H1 (cell line): ENCODE data around the gene ZSCAN12. TPM values are rescaled to one million over a fixed set of nuclear protein-coding genes. Genes with fewer than 3 reads are reported as not detected.

Experiments
- CTCF ChIA-PET: fragments of 300-600 bp; sonication (Branson Sonifier 250); formaldehyde crosslinking; loops from one replicate; lab custom pipeline; 2021; ENCODE audit not compliant: partially characterized antibody; lab: Charles Lee
- POLR2A ChIA-PET: fragments of 300-600 bp; sonication (Branson Sonifier 250); formaldehyde crosslinking; loops from one replicate; lab custom pipeline; 2021; ENCODE audit warnings: inconsistent platforms; ENCODE audit not compliant: partially characterized antibody; lab: Charles Lee
- DNase-seq, 2 experiments: peaks; one replicate each; pipeline versions ENCODE4 v3.0.0 to v3.0.0-alpha.2; 2010 to 2022; ENCODE audit warnings: low spot score in 2 of 2, low read depth in 1 of 2, mixed read lengths in 1 of 2
- FAIRE-seq: peaks from 2 replicates; lab custom pipeline; 2011; peaks lifted over from hg19 to GRCh38; lab: Jason Lieb, UNC
- H2AFZ ChIP-seq: 2 replicates; pipeline ENCODE4 v1.8.1; 2012; ENCODE audit warnings: low read length, inconsistent platforms
- H2AK5ac ChIP-seq: 2 replicates; pipeline ENCODE4 v1.6.1; 2013; ENCODE audit warnings: low read depth, low read length
- H2BK120ac ChIP-seq: replicated peaks from 2 replicates; pipeline ENCODE3; 2013; ENCODE audit warnings: low read depth, low read length, inconsistent platforms
- H2BK12ac ChIP-seq: 2 replicates; pipeline ENCODE4 v1.6.1; 2013; ENCODE audit warnings: low read depth, low read length
- H2BK15ac ChIP-seq: 2 replicates; pipeline ENCODE4 v1.6.1; 2013; ENCODE audit warnings: low read length
- H2BK20ac ChIP-seq: 2 replicates; pipeline ENCODE4 v1.6.1; 2013; ENCODE audit warnings: low read length
- H2BK5ac ChIP-seq: 2 replicates; pipeline ENCODE4 v1.6.1; 2013; ENCODE audit warnings: low read depth, low read length
- H3K14ac ChIP-seq: 2 replicates; pipeline ENCODE4 v1.6.1; 2013; ENCODE audit warnings: inconsistent platforms; ENCODE audit not compliant: insufficient read length
- H3K18ac ChIP-seq: 2 replicates; pipeline ENCODE4 v1.6.1; 2013; ENCODE audit warnings: low read length; ENCODE audit errors: extremely low read depth
- H3K23ac ChIP-seq: 2 replicates; pipeline ENCODE4 v1.6.1; 2013; ENCODE audit warnings: inconsistent platforms; ENCODE audit not compliant: insufficient read length
- H3K23me2 ChIP-seq: 2 replicates; pipeline ENCODE4 v1.6.1; 2013; ENCODE audit warnings: low read depth, low read length
- H3K27ac ChIP-seq: 2 replicates; pipeline ENCODE4 v1.6.1; 2011; ENCODE audit warnings: low read depth, low read length, inconsistent platforms
- H3K27me3 ChIP-seq, 4 experiments: replicated peaks in 1 of 4; 1 replicate in 1 of 4; 2 replicates in 3 of 4; pipeline versions ENCODE4 v1.6.1 to v1.8.1; 2011 to 2013; ENCODE audit warnings: low read length in 3 of 4, mild to moderate bottlenecking in 3 of 4, inconsistent platforms in 2 of 4, mixed read lengths in 2 of 4, moderate library complexity in 1 of 4; ENCODE audit not compliant: control insufficient read depth in 3 of 4, insufficient read depth in 3 of 4; ENCODE audit errors: extremely low read depth in 1 of 4
- H3K36me3 ChIP-seq, 4 experiments: 2 replicates each; pipeline versions ENCODE4 v1.6.1 to v1.8.1; 2011 to 2013; ENCODE audit warnings: mild to moderate bottlenecking in 4 of 4, low read length in 3 of 4, moderate library complexity in 2 of 4, control low read depth in 1 of 4, inconsistent platforms in 1 of 4; ENCODE audit not compliant: insufficient read depth in 4 of 4, control insufficient read depth in 2 of 4
- H3K4ac ChIP-seq: replicated peaks from 2 replicates; pipeline ENCODE3; 2013; ENCODE audit warnings: low read length, low read depth, mixed read lengths, inconsistent platforms; ENCODE audit not compliant: insufficient read length
- H3K4me1 ChIP-seq, 4 experiments: replicated peaks in 1 of 4; 1 replicate in 1 of 4; 2 replicates in 3 of 4; pipeline versions ENCODE4 v1.6.1 to v1.8.1; 2011 to 2013; ENCODE audit warnings: low read length in 3 of 4, inconsistent platforms in 2 of 4, mixed read lengths in 1 of 4; ENCODE audit not compliant: insufficient read depth in 4 of 4, control insufficient read depth in 3 of 4
- H3K4me2 ChIP-seq, 2 experiments: 2 replicates each; pipeline versions ENCODE4 v1.6.1 to v1.8.1; 2011 to 2013; ENCODE audit warnings: low read depth in 2 of 2, low read length in 2 of 2, control low read depth in 1 of 2, inconsistent platforms in 1 of 2, mild to moderate bottlenecking in 1 of 2; ENCODE audit not compliant: insufficient read depth in 1 of 2
- H3K4me3 ChIP-seq, 4 experiments: fragments of 200-600, 300-600 bp in 1 of 4; sonication (generic), shearing (Covaris generic), sonication (Bioruptor Twin) in 1 of 4; 2 replicates each; pipeline versions ENCODE4 v1.5.1 to v1.8.1; 2011 to 2016; ENCODE audit warnings: low read length in 4 of 4, low read depth in 3 of 4, control low read depth in 2 of 4, inconsistent platforms in 2 of 4, mild to moderate bottlenecking in 2 of 4, mixed read lengths in 1 of 4, moderate library complexity in 1 of 4; ENCODE audit not compliant: insufficient read depth in 2 of 4; ENCODE audit errors: extremely low read depth in 1 of 4
- H3K56ac ChIP-seq: replicated peaks from 2 replicates; pipeline ENCODE3; 2013; ENCODE audit warnings: low read depth, mild to moderate bottlenecking, mixed read lengths, low read length, inconsistent platforms; ENCODE audit not compliant: insufficient read length
- H3K79me1 ChIP-seq: 2 replicates; pipeline ENCODE4 v1.6.1; 2013; ENCODE audit warnings: low read depth, low read length, control low read depth
- H3K79me2 ChIP-seq, 2 experiments: 2 replicates each; pipeline versions ENCODE4 v1.6.1 to v1.8.1; 2012 to 2013; ENCODE audit warnings: low read length in 2 of 2, mild to moderate bottlenecking in 2 of 2, inconsistent platforms in 1 of 2; ENCODE audit not compliant: insufficient read depth in 2 of 2, control insufficient read depth in 1 of 2
- H3K9ac ChIP-seq, 4 experiments: replicated peaks in 1 of 4; 1 replicate in 1 of 4; 2 replicates in 3 of 4; pipeline versions ENCODE4 v1.6.1 to v1.8.1; 2011 to 2013; ENCODE audit warnings: low read depth in 3 of 4, low read length in 3 of 4, control low read depth in 2 of 4, mild to moderate bottlenecking in 2 of 4, moderate library complexity in 2 of 4, inconsistent platforms in 1 of 4; ENCODE audit errors: extremely low read depth in 1 of 4
- H3K9me3 ChIP-seq, 2 experiments: 2 replicates each; pipeline versions ENCODE4 v1.6.1 to v1.8.1; 2012 to 2013; ENCODE audit warnings: mild to moderate bottlenecking in 2 of 2, moderate library complexity in 2 of 2, control low read depth in 1 of 2, inconsistent platforms in 1 of 2, low read depth in 1 of 2, low read length in 1 of 2, mixed read lengths in 1 of 2; ENCODE audit not compliant: insufficient read depth in 2 of 2
- H4K20me1 ChIP-seq, 2 experiments: replicated peaks in 1 of 2; 2 replicates each; pipeline versions ENCODE3 to v1.8.1; 2011 to 2013; ENCODE audit warnings: inconsistent platforms in 2 of 2, low read length in 2 of 2, mild to moderate bottlenecking in 1 of 2; ENCODE audit not compliant: insufficient read depth in 2 of 2, control insufficient read depth in 1 of 2
- H4K5ac ChIP-seq: 2 replicates; pipeline ENCODE4 v1.6.1; 2013; ENCODE audit warnings: low read length, low read depth, mixed read lengths, inconsistent platforms; ENCODE audit not compliant: insufficient read length
- H4K8ac ChIP-seq: 2 replicates; pipeline ENCODE4 v1.8.0; 2013; ENCODE audit warnings: mild to moderate bottlenecking, moderate library complexity, low read length, inconsistent platforms; ENCODE audit not compliant: insufficient read depth; ENCODE audit errors: extremely low read depth
- H4K91ac ChIP-seq: replicated peaks from 2 replicates; pipeline ENCODE3; 2013; ENCODE audit warnings: low read length, mixed read lengths, inconsistent platforms; ENCODE audit not compliant: insufficient read length
- CHD2 ChIP-seq: IDR thresholded peaks from 2 replicates; pipeline ENCODE4 v1.6.1; 2012; ENCODE audit warnings: low read length, improper control_type of control experiment
- CREB1 ChIP-seq: IDR thresholded peaks from 2 replicates; pipeline ENCODE4 v1.6.1; 2012; ENCODE audit warnings: inconsistent platforms
- CTBP2 ChIP-seq: IDR thresholded peaks from 2 replicates; pipeline ENCODE4 v1.7.0; 2011; ENCODE audit warnings: borderline replicate concordance, mild to moderate bottlenecking, moderate library complexity, mixed read lengths, low read length; ENCODE audit not compliant: insufficient read depth, insufficient read length
- EGR1 ChIP-seq: IDR thresholded peaks from 2 replicates; pipeline ENCODE4 v1.6.1; 2011; ENCODE audit warnings: low read depth, low read length, borderline replicate concordance
- EZH2 ChIP-seq: fragments of 200-600 bp; sonication (generic); IDR thresholded peaks from 2 replicates; pipeline ENCODE4 v1.7.1; 2012; ENCODE audit warnings: low read depth, mild to moderate bottlenecking, moderate library complexity, low read length, inconsistent platforms; ENCODE audit not compliant: severe bottlenecking
- JUND ChIP-seq: IDR thresholded peaks from 2 replicates; pipeline ENCODE4 v1.6.1; 2011; ENCODE audit warnings: mild to moderate bottlenecking, improper control_type of control experiment, low read length
- NRF1 ChIP-seq: IDR thresholded peaks from 2 replicates; pipeline ENCODE4 v1.6.1; 2011; ENCODE audit warnings: mild to moderate bottlenecking, low read depth, low read length, improper control_type of control experiment
- RFX5 ChIP-seq: IDR thresholded peaks from 2 replicates; pipeline ENCODE4 v1.6.1; 2011; ENCODE audit warnings: low read depth, low read length, improper control_type of control experiment, borderline replicate concordance
- RNF2 ChIP-seq: fragments of 200-900, 300-1000 bp; sonication (generic); IDR thresholded peaks from 2 replicates; pipeline ENCODE4 v1.7.1; 2016; ENCODE audit warnings: borderline replicate concordance, low read depth, mild to moderate bottlenecking, antibody characterized with exemption, low read length; ENCODE audit not compliant: poor library complexity, severe bottlenecking; ENCODE audit errors: missing control alignments
- SP4 ChIP-seq: IDR thresholded peaks from 2 replicates; pipeline ENCODE4 v1.6.1; 2012; ENCODE audit warnings: low read length, inconsistent platforms
- SUZ12 ChIP-seq: fragments of 200-600 bp; sonication (generic); IDR thresholded peaks from 2 replicates; pipeline ENCODE4 v1.6.1; 2012; ENCODE audit warnings: mild to moderate bottlenecking, inconsistent platforms, low read length, moderate library complexity, mixed read lengths
- TAF1 ChIP-seq: IDR thresholded peaks from 2 replicates; pipeline ENCODE4 v1.6.1; 2011; ENCODE audit warnings: mild to moderate bottlenecking, low read depth, low read length
- WGBS, 2 experiments: shearing (Covaris generic) in 1 of 2; methylation state at CpG; one replicate each; pipeline versions ENCODE4 v1.1.6 to v1.1.7; 2013 to 2015; ENCODE audit warnings: low lambda C conversion rate in 2 of 2, mixed read lengths in 2 of 2, inconsistent platforms in 1 of 2, low coverage in 1 of 2, missing lambda C conversion rate in 1 of 2; ENCODE audit not compliant: insufficient replicate concordance in 2 of 2, insufficient coverage in 1 of 2, insufficient read length in 1 of 2; ENCODE audit errors: extremely low coverage in 1 of 2, missing lambda C conversion rate in 1 of 2; 5-methylcytosine and 5-hydroxymethylcytosine counted together
- polyA plus RNA-seq, 7 experiments: library from polyadenylated mRNA; depleted of rRNA in 3 of 7; stranded (reverse) in 5 of 7; unstranded in 2 of 7; fragments of >200 nt in 5 of 7; fragments of 200-250 nt in 2 of 7; gene quantifications; 1 replicate in 5 of 7; 2 replicates in 1 of 7; 4 replicates in 1 of 7; pipeline versions ENCODE4 v1.2.1 to v1.2.3, GENCODE V29; 2011 to 2013; ENCODE audit warnings: missing spikeins in 2 of 7, mixed read lengths in 2 of 7
- total RNA-seq: library from RNA; stranded (reverse); fragmentation: NEBNext Ultra II Directional; extraction: Animal tissue kit (Norgen Biotek cat#: 25700); gene quantifications from 2 replicates; pipeline ENCODE4 v1.2.1, GENCODE V29; 2021
- TF ChIP-seq, protein P1 (sequence below): IDR thresholded peaks from 2 replicates; pipeline ENCODE4 v1.6.1; 2012; ENCODE audit warnings: inconsistent platforms

Gene ZSCAN12
- total and polyA plus RNA-seq, 2 of the 8 experiments (the other 6 are each of a cell fraction or from before 2014, with no cell fraction given) = 2.2 to 9.6 TPM

DNA sequence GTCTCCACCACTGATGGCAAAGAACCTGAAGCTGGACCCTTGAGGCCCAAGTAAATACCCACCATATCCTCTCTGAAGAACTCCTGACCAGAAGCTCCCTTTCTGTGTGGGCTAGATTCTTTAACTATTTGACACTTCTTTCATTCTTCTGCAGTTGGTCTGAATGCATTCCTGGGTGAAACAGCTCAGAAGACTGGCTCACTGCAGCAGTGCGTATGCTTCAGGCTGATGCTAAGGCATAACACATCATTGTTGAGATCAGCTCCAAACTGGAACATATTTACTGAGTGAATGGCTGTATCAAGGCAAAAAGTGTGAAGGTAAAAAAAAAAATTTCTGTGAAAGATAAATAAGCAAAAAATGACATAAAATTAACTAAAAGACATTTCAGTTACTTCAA, 24.0 kb upstream of the ZSCAN12 start:
- no peak for TF ChIP-seq SUZ12
- TF ChIP-seq TAF1 = no peak
- no peak for TF ChIP-seq RNF2
- TF ChIP-seq JUND = no peak
- TF ChIP-seq CREB1 = no peak
- TF ChIP-seq, protein P1, sequence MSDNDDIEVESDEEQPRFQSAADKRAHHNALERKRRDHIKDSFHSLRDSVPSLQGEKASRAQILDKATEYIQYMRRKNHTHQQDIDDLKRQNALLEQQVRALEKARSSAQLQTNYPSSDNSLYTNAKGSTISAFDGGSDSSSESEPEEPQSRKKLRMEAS = no peak
- TF ChIP-seq RFX5 = no peak
- no peak for TF ChIP-seq EGR1
- no peak for TF ChIP-seq CHD2
- no peak for TF ChIP-seq CTBP2
- TF ChIP-seq NRF1 = no peak
- no peak for TF ChIP-seq EZH2
- TF ChIP-seq SP4 = no peak
- Histone ChIP-seq H4K5ac (no peak overlapping the region), H4K20me1 (peaks cover 0 to 2% of the 10 kb centered on the region in 2 experiments), H3K79me2 (no peaks in the 10 kb centered on the region), H2BK12ac (no peak overlapping the region), H3K14ac (no peak overlapping the region), H3K36me3 (peaks cover 0 to 6% (median 2%) of the 10 kb centered on the region in 4 experiments; a peak in 4 of 8 replicates), H2AFZ (no peak overlapping the region), H4K91ac (no peak overlapping the region), H3K23ac (no peak overlapping the region), H3K27me3 (no peaks in the 10 kb centered on the region), H3K56ac (no peak overlapping the region), H2BK20ac (no peak overlapping the region), H3K27ac (no peak overlapping the region), H3K23me2 (no peaks in the 10 kb centered on the region), H3K4me1 (no peaks in the 10 kb centered on the region), H4K8ac (no peak overlapping the region), H3K9ac (no peak overlapping the region), H3K4me2 (no peak overlapping the region), H2AK5ac (no peak overlapping the region), H3K79me1 (no peaks in the 10 kb centered on the region), H3K4me3 (no peak overlapping the region), H3K9me3 (no peaks in the 10 kb centered on the region), H3K18ac (no peak overlapping the region), H2BK120ac (no peak overlapping the region), H2BK15ac (no peak overlapping the region), H2BK5ac (no peak overlapping the region), H3K4ac (no peak overlapping the region)
- POLR2A ChIA-PET = interaction anchor here (0.7 to 1.7 kb wide), 2 partner anchors 10 to 17 kb away, joined by 4 to 6 read pairs; no protein-coding TSS in a partner anchor
- no peak for DNase-seq
- FAIRE-seq = no peak
- 91% methylated on average over 1 of the region's 1 CpG; no CpG with 5 or more reads in 1 of the 2 experiments for WGBS, 2 experiments
- CTCF ChIA-PET = interaction anchor here (0.9 kb wide), 1 partner anchor 119 kb away, joined by 3 read pairs; no protein-coding TSS in a partner anchor
